C4-2B (cell line): ENCODE data around the gene CYBC1.

Experiments used
- CTCF ChIP-seq: fragments of 450-650 bp; conservative IDR thresholded peaks from 2 replicates; pipeline ENCODE4 v1.5.1; 2017; ENCODE audit warnings: mild to moderate bottlenecking
- ZFX ChIP-seq: fragments of 450-650 bp; IDR thresholded peaks from 2 replicates; pipeline ENCODE4 v1.6.1; 2017

- no peak for TF ChIP-seq ZFX
- no peak for TF ChIP-seq CTCF
Measured at GRCh38 chr17:82493226-82493781, 42.8 kb upstream of the CYBC1 start.
